Measurements from ENCODE around the gene SCN10A. TPM values are rescaled to one million over a fixed set of nuclear protein-coding genes. Genes with fewer than 3 reads are reported as not detected.
A peak's percentile ranks its signal among the peaks of the same experiment; 100 is the strongest.

SCN10A gene
- total and polyA plus RNA-seq, 11 donors = 0.05 to 0.72 (median 0.12) TPM; not detected in 1

- Histone ChIP-seq H3K27me3 (no peaks in the 10 kb centered on the region), H3K9me3 (no peaks in the 10 kb centered on the region), H3K4me3 (no peak overlapping the region), H3K27ac (no peak overlapping the region), H3K36me3 (no peaks in the 10 kb centered on the region), H3K4me1 (peaks cover 0 to 10% (median 0%) of the 10 kb centered on the region in 12 donors)
- intact Hi-C loops (cut with DNase I) = no loop called here
- ATAC-seq (no peak), DNase-seq (no peak)
- 95 to 97% (median 95%) methylated on average over 12 of the region's 12 CpGs for WGBS, 4 donors
- no peak for TF ChIP-seq POLR2A (IDR thresholded peaks at IDR 0.05)
- no peak for TF ChIP-seq CTCF (IDR thresholded peaks at IDR 0.05)
These were observed 118.0 kb downstream of the SCN10A start for GRCh38 chr3:38698061-38698460.

- no peak overlapping the region for H3K27ac ChIP-seq
- H3K9me3 ChIP-seq = no peaks in the 10 kb centered on the region
- intact Hi-C loops (cut with DNase I) = no loop called here
- DNase-seq = no peak
- no peak overlapping the region for H3K4me3 ChIP-seq
- no peaks in the 10 kb centered on the region for H3K36me3 ChIP-seq
- WGBS, 4 donors = 75 to 83% (median 80%) methylated on average over 2 of the region's 2 CpGs
- H3K27me3 ChIP-seq = no peaks in the 10 kb centered on the region
- no peak for ATAC-seq
- TF ChIP-seq CTCF (IDR thresholded peaks at IDR 0.05) (no peak), POLR2A (IDR thresholded peaks at IDR 0.05) (no peak)
- no peaks in the 10 kb centered on the region for H3K4me1 ChIP-seq
These were observed 120.0 kb downstream of the SCN10A start for GRCh38 chr3:38696034-38696433.

GRCh38 chr3:38690185-38690584 is 125.8 kb downstream of the SCN10A start:
- H3K4me3 ChIP-seq = no peak overlapping the region
- ATAC-seq (no peak), DNase-seq (no peak)
- no peaks in the 10 kb centered on the region for H3K9me3 ChIP-seq
- H3K27ac ChIP-seq = no peak overlapping the region
- H3K4me1 ChIP-seq = no peaks in the 10 kb centered on the region
- TF ChIP-seq POLR2A (IDR thresholded peaks at IDR 0.05) (no peak), CTCF (IDR thresholded peaks at IDR 0.05) (no peak)
- WGBS, 4 donors = 76 to 94% (median 85%) methylated on average over 2 of the region's 2 CpGs
- H3K27me3 ChIP-seq = no peaks in the 10 kb centered on the region
- intact Hi-C loops (cut with DNase I) = loop anchor here in 1 of 10 donors (2.0 kb wide), 1 partner anchor 155 kb away; no protein-coding TSS in a partner anchor
- no peaks in the 10 kb centered on the region for H3K36me3 ChIP-seq

- Histone ChIP-seq H3K4me3 (no peak overlapping the region), H3K27ac (no peak overlapping the region), H3K4me1 (no peaks in the 10 kb centered on the region), H3K36me3 (no peaks in the 10 kb centered on the region), H3K9me3 (no peaks in the 10 kb centered on the region), H3K27me3 (no peaks in the 10 kb centered on the region)
- no peak for DNase-seq
- TF ChIP-seq CTCF (IDR thresholded peaks at IDR 0.05) (peak in 8 of 12 donors; percentile 5 to 35 (median 28)), POLR2A (IDR thresholded peaks at IDR 0.05) (no peak)
- ATAC-seq = peak in 2 of 4 donors; percentile 50 to 52
- 48 to 54% (median 49%) methylated on average over 3 of the region's 3 CpGs for WGBS, 4 donors
- intact Hi-C loops (cut with DNase I) = loop anchor here in 9 of 10 donors (1.0 to 10.0 kb wide), 5 partner anchors 153 to 308 kb away; no protein-coding TSS in a partner anchor
These were observed 126.2 kb downstream of the SCN10A start for GRCh38 chr3:38689774-38690173.
